ENCODE results near the gene UGT2B10. TPM values are rescaled to one million over a fixed set of nuclear protein-coding genes. Genes with fewer than 3 reads are reported as not detected.

UGT2B10 gene
- total and polyA plus RNA-seq, 9 of the 15 experiments (the other 6 are each of a cell fraction or from before 2014, with no cell fraction given), result 0.18 TPM; not detected in 8

DNA sequence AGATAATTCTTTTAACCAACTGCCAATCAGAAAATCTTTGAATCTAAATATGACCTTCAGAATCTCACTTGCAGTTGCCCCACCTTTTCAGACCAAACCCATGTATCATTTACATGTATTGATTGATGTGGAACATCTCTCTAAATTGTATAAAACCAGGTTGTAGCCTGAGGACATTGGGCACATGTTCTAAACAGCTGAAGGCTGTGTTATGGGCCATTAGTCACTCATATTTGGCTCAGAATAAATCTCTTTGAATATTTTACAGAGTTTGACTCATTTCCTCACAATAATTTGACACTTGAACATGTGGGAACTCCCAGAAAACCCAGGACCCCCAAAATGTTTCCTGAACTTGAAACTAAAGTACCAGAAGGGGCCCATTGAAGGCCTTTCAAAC, 58.7 kb downstream of the UGT2B10 start:
- H3K9ac ChIP-seq (ENCODE audit: insufficient read depth in 1 of 2, low read depth in 2 of 2, low read length in 2 of 2), result no peak overlapping the region
- H3K9me3 ChIP-seq (replicated peaks; ENCODE audit: control insufficient read depth, insufficient read depth, low read depth, low read length), result no peaks in the 10 kb centered on the region
- CTCF ChIA-PET (ENCODE audit: low intra/inter-chr PET ratio), result no interaction called here
- no peaks in the 10 kb centered on the region for H3K4me1 ChIP-seq (replicated peaks in 1 of 2; ENCODE audit: control insufficient read depth in 2 of 2, insufficient read depth in 2 of 2, low read length in 2 of 2)
- in situ Hi-C loops (cut with MboI), result no loop called here
- no peak overlapping the region for H3K4me3 ChIP-seq
- no peaks in the 10 kb centered on the region for H3K9me1 ChIP-seq (ENCODE audit: control insufficient read depth, insufficient read depth, low read length)
- no TSS peak for BruUV-seq (replicated peaks)
- DNase-seq (ENCODE audit: extremely low read depth in 1 of 4, low spot score in 3 of 4), result no peak
- ATAC-seq, result no peak
- H2AFZ ChIP-seq (ENCODE audit: low read depth, low read length), result no peak overlapping the region
- no peak for FAIRE-seq
- H3K36me3 ChIP-seq (ENCODE audit: control insufficient read depth, insufficient read depth, low read length), result no peaks in the 10 kb centered on the region
- intact Hi-C loops (cut with micrococcal nuclease), result no loop called here
- no peak overlapping the region for H3K4me2 ChIP-seq (ENCODE audit: insufficient read depth, low read length)
- POLR2A ChIA-PET, result no interaction called here
- no peaks in the 10 kb centered on the region for H4K20me1 ChIP-seq (replicated peaks; ENCODE audit: control insufficient read depth, insufficient read depth, low read length)
- H3K27me3 ChIP-seq (ENCODE audit: control insufficient read depth in 2 of 2, insufficient read depth in 2 of 2, low read length in 2 of 2), result no peaks in the 10 kb centered on the region
- H3K27ac ChIP-seq (ENCODE audit: extremely low read depth, low read depth, low read length), result no peak overlapping the region
- no peaks in the 10 kb centered on the region for H3K79me2 ChIP-seq (ENCODE audit: control insufficient read depth, insufficient read depth, low read length)
- TF ChIP-seq BRF1 (IDR thresholded peaks at IDR 0.05; ENCODE audit: borderline replicate concordance, extremely low read depth, insufficient read length) (no peak), SRF (CRISPR knock-in tag; IDR thresholded peaks at IDR 0.05) (no peak), MTF1 (CRISPR knock-in tag; IDR thresholded peaks at IDR 0.05; ENCODE audit: borderline replicate concordance) (no peak), ATF1 (CRISPR knock-in tag; IDR thresholded peaks at IDR 0.05) (no peak), ATF1 (tag; IDR thresholded peaks at IDR 0.05) (no peak), ZNF212 (CRISPR knock-in tag; IDR thresholded peaks at IDR 0.05) (no peak)
- TF ChIP-seq, protein P1, sequence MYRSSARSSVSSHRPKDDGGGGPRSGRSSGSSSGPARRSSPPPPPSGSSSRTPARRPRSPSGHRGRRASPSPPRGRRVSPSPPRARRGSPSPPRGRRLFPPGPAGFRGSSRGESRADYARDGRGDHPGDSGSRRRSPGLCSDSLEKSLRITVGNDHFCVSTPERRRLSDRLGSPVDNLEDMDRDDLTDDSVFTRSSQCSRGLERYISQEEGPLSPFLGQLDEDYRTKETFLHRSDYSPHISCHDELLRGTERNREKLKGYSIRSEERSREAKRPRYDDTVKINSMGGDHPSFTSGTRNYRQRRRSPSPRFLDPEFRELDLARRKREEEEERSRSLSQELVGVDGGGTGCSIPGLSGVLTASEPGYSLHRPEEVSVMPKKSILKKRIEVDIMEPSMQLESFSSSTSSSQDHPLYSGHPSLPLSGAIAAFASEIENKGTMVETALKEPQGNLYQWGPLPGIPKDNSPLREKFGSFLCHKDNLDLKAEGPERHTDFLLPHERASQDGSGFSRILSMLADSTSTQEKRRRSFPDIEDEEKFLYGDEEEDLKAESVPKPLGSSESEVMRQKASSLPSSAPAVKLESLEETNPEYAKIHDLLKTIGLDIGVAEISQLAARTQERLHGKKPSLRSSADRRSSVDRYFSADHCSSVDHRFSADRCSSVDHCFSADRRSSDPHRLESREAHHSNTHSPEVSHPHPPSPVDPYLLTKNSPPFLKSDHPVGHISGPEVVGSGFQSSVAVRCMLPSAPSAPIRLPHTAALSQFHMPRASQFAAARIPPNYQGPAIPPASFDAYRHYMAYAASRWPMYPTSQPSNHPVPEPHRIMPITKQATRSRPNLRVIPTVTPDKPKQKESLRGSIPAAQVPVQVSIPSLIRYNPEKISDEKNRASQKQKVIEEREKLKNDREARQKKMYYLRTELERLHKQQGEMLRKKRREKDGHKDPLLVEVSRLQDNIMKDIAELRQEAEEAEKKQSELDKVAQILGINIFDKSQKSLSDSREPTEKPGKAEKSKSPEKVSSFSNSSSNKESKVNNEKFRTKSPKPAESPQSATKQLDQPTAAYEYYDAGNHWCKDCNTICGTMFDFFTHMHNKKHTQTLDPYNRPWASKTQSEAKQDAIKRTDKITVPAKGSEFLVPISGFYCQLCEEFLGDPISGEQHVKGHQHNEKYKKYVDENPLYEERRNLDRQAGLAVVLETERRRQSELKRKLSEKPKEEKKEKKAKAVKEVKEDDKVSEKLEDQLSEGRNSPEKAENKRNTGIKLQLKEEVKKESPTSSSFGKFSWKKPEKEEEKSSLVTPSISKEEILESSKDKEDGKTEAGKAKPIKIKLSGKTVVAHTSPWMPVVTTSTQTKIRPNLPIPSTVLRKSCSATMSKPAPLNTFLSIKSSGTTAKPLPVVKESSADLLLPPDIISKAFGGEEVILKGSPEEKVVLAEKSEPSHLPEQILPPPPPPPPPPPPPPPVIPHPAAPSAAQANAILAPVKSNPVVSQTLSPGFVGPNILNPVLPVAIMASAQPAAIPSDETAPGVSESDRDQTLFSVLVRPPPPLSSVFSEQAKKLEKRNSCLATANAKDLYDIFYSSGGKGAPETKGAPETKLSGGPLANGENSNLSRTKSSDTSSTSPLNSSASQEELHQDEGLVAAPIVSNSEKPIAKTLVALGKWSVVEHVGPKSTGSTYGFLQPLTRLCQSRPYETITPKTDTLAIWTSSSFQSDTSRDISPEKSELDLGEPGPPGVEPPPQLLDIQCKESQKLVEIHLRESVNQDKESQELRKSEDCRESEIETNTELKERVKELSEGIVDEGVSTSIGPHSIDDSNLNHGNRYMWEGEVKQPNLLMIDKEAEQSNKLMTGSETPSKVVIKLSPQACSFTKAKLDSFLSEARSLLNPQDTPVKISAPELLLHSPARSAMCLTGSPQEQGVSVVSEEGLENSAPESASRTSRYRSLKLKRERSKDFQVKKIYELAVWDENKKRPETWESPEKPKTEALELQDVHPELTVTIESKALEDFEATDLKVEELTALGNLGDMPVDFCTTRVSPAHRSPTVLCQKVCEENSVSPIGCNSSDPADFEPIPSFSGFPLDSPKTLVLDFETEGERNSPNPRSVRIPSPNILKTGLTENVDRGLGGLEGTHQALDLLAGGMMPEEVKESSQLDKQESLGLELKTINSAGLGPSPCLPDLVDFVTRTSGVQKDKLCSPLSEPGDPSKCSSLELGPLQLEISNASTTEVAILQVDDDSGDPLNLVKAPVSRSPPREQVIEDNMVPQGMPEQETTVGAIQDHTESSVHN (IDR thresholded peaks at IDR 0.05; ENCODE audit: borderline replicate concordance in 1 of 2, low read depth in 1 of 2), result no peak
- TF ChIP-seq, protein P2, sequence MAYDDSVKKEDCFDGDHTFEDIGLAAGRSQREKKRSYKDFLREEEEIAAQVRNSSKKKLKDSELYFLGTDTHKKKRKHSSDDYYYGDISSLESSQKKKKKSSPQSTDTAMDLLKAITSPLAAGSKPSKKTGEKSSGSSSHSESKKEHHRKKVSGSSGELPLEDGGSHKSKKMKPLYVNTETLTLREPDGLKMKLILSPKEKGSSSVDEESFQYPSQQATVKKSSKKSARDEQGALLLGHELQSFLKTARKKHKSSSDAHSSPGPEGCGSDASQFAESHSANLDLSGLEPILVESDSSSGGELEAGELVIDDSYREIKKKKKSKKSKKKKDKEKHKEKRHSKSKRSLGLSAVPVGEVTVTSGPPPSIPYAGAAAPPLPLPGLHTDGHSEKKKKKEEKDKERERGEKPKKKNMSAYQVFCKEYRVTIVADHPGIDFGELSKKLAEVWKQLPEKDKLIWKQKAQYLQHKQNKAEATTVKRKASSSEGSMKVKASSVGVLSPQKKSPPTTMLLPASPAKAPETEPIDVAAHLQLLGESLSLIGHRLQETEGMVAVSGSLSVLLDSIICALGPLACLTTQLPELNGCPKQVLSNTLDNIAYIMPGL (CRISPR knock-in tag; IDR thresholded peaks at IDR 0.05), result no peak
- TF ChIP-seq, protein P3, sequence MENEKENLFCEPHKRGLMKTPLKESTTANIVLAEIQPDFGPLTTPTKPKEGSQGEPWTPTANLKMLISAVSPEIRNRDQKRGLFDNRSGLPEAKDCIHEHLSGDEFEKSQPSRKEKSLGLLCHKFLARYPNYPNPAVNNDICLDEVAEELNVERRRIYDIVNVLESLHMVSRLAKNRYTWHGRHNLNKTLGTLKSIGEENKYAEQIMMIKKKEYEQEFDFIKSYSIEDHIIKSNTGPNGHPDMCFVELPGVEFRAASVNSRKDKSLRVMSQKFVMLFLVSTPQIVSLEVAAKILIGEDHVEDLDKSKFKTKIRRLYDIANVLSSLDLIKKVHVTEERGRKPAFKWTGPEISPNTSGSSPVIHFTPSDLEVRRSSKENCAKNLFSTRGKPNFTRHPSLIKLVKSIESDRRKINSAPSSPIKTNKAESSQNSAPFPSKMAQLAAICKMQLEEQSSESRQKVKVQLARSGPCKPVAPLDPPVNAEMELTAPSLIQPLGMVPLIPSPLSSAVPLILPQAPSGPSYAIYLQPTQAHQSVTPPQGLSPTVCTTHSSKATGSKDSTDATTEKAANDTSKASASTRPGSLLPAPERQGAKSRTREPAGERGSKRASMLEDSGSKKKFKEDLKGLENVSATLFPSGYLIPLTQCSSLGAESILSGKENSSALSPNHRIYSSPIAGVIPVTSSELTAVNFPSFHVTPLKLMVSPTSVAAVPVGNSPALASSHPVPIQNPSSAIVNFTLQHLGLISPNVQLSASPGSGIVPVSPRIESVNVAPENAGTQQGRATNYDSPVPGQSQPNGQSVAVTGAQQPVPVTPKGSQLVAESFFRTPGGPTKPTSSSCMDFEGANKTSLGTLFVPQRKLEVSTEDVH (IDR thresholded peaks at IDR 0.05; ENCODE audit: low read depth, partially characterized antibody), result no peak
- TF ChIP-seq, protein P4, sequence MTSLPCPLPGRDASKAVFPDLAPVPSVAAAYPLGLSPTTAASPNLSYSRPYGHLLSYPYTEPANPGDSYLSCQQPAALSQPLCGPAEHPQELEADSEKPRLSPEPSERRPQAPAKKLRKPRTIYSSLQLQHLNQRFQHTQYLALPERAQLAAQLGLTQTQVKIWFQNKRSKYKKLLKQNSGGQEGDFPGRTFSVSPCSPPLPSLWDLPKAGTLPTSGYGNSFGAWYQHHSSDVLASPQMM (CRISPR knock-in tag; IDR thresholded peaks at IDR 0.05), result no peak
